BE2C (cell line): ENCODE results near the gene ZFP3.
A peak's percentile ranks its signal among the peaks of the same experiment; 100 is the strongest.

ENCODE experiments used
- DNase-seq: peaks from one replicate; pipeline ENCODE4 v3.0.0-alpha.2; 2020
- H3K27me3 ChIP-seq: fragments of 250-450 bp; sonication (Bioruptor Pico); 2 replicates; pipeline ENCODE4 v1.5.1; 2020; ENCODE audit warnings: mild to moderate bottlenecking
- H3K36me3 ChIP-seq: fragments of 250-450 bp; sonication (Bioruptor Pico); 2 replicates; pipeline ENCODE4 v1.5.1; 2020; ENCODE audit warnings: mild to moderate bottlenecking
- H3K4me1 ChIP-seq: fragments of 250-450 bp; sonication (Bioruptor Pico); 2 replicates; pipeline ENCODE4 v1.5.1; 2020
- H3K4me3 ChIP-seq: 2 replicates; pipeline ENCODE4 v1.5.1; 2011; ENCODE audit warnings: low read depth, low read length
- H3K9me3 ChIP-seq: fragments of 250-450 bp; sonication (Bioruptor Pico); 2 replicates; pipeline ENCODE4 v1.5.1; 2020
- CTCF ChIP-seq: IDR thresholded peaks from 2 replicates; pipeline ENCODE4 v1.5.1; 2012; ENCODE audit warnings: mild to moderate bottlenecking, low read depth, low read length

Gene ZFP3

DNA sequence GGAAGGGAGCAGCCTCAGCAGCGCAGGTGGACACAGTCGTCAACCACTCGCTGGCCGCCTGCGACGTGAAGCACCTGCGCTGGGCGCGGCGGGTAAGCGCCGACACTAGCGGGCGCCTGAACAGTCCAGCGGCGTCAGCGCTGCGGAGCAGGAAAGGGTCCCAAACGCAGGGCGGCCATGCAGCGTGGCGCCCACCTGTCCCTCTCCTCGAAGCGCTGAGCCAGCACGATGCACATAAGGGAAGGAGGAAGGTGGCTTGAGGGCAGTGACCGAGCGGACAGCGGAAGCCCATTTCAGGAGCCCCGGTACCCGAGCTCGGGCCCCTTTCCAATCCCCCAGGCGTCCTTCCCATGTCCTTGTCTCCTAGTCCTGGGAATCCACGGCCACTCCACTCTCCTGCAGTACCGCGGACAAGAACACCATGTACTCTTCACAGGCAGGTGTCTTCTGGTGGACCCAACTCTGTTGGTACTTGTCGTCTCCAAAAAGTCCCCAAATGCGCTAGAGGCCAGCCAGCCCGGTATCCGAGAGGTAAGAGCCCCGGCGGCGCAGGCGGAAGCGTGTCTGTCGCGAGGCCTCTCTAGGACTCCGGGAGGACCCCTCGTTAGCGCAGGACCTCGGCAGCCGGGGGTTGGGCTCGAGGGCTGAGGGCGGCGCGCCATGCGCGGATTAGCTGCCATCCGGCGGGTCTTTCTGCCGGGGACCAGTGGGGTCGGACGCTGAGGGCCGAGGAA lies 19.0 kb downstream of the ZFP3 start:
- Histone ChIP-seq H3K4me1 (no peaks in the 10 kb centered on the region), H3K9me3 (no peaks in the 10 kb centered on the region; the same call in 1 of the 2 replicates), H3K36me3 (no peaks in the 10 kb centered on the region), H3K4me3 (peak overlapping the region; percentile 49), H3K27me3 (0 out of 2 replicates have a peak, but pooled peaks cover 3% of the 10 kb centered on the region)
- DNase-seq, result peak; percentile 51
- TF ChIP-seq CTCF, result no peak

DNA sequence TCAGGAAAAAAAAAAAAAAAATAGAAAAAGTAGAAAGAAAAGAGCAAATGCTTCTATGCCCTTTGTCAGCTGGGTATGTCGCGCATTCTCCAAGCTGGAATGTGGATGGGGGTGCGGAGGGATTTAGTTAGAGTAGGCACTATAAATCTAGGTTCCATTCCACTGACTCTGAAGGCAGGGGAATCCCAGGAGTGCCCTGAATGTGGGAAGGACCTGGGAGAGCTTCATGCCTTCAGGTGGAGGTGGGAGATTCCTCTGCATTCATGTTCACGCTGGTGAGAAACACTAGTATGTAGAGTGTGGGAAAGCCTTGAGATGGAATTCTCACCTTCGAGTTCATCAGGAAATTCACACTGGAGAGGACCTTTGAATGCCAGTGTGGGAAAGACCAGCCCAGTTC lies 21.0 kb downstream of the ZFP3 start:
- Histone ChIP-seq H3K9me3 (no peaks in the 10 kb centered on the region; the same call in 1 of the 2 replicates), H3K36me3 (no peaks in the 10 kb centered on the region), H3K4me1 (no peaks in the 10 kb centered on the region), H3K27me3 (0 out of 2 replicates have a peak, but pooled peaks cover 3% of the 10 kb centered on the region), H3K4me3 (no peak overlapping the region)
- DNase-seq, result no peak
- TF ChIP-seq CTCF, result no peak

GRCh38 chr17:5100832-5101231 lies 22.6 kb downstream of the ZFP3 start:
- Histone ChIP-seq H3K9me3 (no peaks in the 10 kb centered on the region; the same call in 1 of the 2 replicates), H3K27me3 (0 out of 2 replicates have a peak, but pooled peaks cover 3% of the 10 kb centered on the region), H3K4me3 (no peak overlapping the region), H3K36me3 (peaks cover 5% of the 10 kb centered on the region), H3K4me1 (no peaks in the 10 kb centered on the region)
- DNase-seq, result no peak
- no peak for TF ChIP-seq CTCF

GRCh38 chr17:5110816-5111215 lies 32.5 kb downstream of the ZFP3 start:
- DNase-seq, result no peak
- Histone ChIP-seq H3K27me3 (no peaks in the 10 kb centered on the region), H3K36me3 (peaks cover 10% of the 10 kb centered on the region), H3K4me3 (peak overlapping the region; percentile 67), H3K9me3 (no peaks in the 10 kb centered on the region), H3K4me1 (no peaks in the 10 kb centered on the region)
- no peak for TF ChIP-seq CTCF

DNA sequence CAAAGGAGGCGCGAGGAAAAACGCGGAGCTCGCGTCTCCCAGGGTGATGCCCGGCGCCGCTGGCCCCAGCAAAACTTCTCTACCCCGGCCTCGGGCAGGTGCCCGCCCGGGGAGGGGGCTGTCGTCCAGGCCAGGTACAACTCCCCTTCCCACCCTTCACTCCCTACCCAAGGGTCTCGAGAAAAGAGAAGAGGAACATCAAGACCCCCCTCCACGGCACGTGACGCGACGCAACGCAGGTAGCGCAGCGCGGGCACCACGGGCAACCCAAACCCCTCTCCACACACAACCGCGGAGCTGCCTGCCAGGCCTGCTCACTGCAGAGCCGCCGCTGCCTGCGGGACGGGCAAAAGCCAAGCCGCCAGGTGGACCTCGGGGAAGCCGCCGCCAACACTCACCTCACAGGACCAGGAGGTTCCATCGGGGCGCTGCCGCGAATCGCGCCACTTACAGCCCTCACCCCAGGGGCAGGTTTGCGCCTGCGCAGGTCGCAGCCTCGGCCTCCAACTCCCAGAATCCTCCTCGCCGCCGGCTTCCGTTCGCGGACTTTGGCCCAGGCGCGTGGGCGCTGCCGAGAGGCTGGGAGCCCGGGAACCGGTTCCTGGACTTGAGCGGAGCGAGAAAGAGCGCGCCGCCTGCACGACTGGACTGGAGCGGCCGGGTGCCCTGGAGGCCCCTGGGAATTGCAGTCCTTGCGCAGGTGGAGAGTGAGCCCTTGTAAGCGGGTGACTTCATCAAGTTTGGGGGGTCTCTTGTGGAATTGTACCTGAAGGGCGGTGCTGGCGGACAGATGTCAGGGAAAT lies 33.3 kb downstream of the ZFP3 start, which contains the start of gene ZNF232:
Gene ZNF232 (minus strand): TSS at position 477 of the 803 bp plus-strand sequence. CDS start 56 bp downstream, at position 421.
- Histone ChIP-seq H3K36me3 (peaks cover 5% of the 10 kb centered on the region; the same call in 1 of the 2 replicates), H3K27me3 (no peaks in the 10 kb centered on the region), H3K9me3 (no peaks in the 10 kb centered on the region), H3K4me1 (no peaks in the 10 kb centered on the region), H3K4me3 (peak within 1 kb of the TSS; percentile 67)
- DNase-seq, result peak; percentile 87
- TF ChIP-seq CTCF, result no peak
